Measurements from ENCODE around the gene MMAA. TPM values are rescaled to one million over a fixed set of nuclear protein-coding genes. Genes with fewer than 3 reads are reported as not detected.
"Not testable (repeated sequence)": the region's sequence is repeated elsewhere in the genome, so short reads cannot be mapped to it uniquely, and the experiment has no call there.

The MMAA gene
- total RNA-seq, 1 donor from 2014 or later: 7.7 TPM

DNA sequence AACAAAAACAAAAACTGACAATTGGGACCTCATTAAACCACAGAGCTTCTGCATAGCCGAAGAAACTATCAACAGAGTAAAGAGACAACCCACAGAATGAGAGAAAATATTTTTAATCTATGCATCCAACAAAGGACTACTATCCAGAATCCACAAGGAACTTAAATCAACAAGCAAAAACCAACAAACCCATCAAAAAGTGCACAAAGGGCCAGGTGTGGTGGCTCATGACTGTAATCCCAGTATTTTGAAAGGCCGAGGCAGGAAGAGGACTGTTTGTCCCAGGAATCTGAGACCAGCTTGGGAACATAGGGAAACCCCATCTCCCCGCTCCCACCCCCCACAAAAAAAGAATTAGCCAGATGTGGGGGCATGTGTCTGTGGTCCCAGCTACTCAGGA lies 71.4 kb downstream of the MMAA start:
- Mint-ChIP-seq H3K27ac (ENCODE audit: unreplicated experiment) (no peak overlapping the region), H3K36me3 (ENCODE audit: low read depth, unreplicated experiment) (no peaks in the 10 kb centered on the region), H3K4me1 (ENCODE audit: unreplicated experiment) (peaks cover 3% of the 10 kb centered on the region), H3K9me3 (ENCODE audit: unreplicated experiment) (peaks cover 5% of the 10 kb centered on the region), H3K4me3 (ENCODE audit: unreplicated experiment) (no peak overlapping the region), H3K27me3 (ENCODE audit: unreplicated experiment) (no peaks in the 10 kb centered on the region)
- DNase-seq (ENCODE audit: low spot score): no peak
- TF ChIP-seq, protein P1, sequence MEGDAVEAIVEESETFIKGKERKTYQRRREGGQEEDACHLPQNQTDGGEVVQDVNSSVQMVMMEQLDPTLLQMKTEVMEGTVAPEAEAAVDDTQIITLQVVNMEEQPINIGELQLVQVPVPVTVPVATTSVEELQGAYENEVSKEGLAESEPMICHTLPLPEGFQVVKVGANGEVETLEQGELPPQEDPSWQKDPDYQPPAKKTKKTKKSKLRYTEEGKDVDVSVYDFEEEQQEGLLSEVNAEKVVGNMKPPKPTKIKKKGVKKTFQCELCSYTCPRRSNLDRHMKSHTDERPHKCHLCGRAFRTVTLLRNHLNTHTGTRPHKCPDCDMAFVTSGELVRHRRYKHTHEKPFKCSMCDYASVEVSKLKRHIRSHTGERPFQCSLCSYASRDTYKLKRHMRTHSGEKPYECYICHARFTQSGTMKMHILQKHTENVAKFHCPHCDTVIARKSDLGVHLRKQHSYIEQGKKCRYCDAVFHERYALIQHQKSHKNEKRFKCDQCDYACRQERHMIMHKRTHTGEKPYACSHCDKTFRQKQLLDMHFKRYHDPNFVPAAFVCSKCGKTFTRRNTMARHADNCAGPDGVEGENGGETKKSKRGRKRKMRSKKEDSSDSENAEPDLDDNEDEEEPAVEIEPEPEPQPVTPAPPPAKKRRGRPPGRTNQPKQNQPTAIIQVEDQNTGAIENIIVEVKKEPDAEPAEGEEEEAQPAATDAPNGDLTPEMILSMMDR (IDR thresholded peaks at IDR 0.05; ENCODE audit: unreplicated experiment): no peak

DNA sequence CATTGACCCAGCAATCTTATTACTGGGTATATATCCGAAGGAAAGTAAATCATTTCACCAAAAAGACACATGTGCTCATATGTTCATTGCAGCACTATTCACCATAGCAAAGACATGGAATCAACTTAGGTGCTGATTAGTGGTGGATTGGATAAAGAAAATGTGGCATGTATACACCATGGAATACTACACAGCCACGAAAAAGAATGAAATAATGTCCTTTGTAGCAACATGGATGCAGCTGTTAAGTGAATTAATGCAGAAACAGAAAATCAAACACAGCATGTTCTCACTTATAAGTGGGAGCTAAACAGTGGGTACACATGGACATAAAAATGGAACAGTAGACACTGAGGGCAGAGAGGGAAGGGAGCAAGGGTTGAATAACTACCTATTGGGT lies 72.2 kb downstream of the MMAA start:
- H3K4me3 Mint-ChIP-seq (ENCODE audit: unreplicated experiment); H3K4me1 Mint-ChIP-seq (ENCODE audit: unreplicated experiment): not testable (repeated sequence)

DNA sequence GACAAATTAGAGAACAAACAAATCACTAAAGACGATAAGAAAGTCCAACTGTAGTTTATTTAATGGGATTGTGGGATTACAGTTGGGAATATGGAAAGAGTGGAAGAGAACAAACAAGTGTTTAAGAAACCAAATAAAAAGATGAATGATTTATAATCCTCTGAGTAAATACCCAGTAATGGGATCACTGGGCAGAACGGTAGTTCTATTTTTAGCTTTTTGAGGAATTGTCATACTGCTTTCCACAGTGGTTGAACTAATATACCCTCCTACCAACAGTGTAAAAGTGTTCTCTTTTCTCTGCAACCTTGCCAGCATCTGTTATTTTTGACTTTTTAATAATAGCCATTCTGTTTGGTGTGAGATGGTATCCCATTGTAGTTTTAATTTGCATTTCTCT lies 75.7 kb downstream of the MMAA start:
- H3K4me3 Mint-ChIP-seq (ENCODE audit: unreplicated experiment): no peak overlapping the region

More for the DNA sequence above, 72.2 kb downstream of the MMAA start:
- not testable (repeated sequence) for H3K36me3 Mint-ChIP-seq (ENCODE audit: low read depth, unreplicated experiment); H3K27me3 Mint-ChIP-seq (ENCODE audit: unreplicated experiment); H3K27ac Mint-ChIP-seq (ENCODE audit: unreplicated experiment); DNase-seq (ENCODE audit: low spot score); H3K9me3 Mint-ChIP-seq (ENCODE audit: unreplicated experiment)

DNA sequence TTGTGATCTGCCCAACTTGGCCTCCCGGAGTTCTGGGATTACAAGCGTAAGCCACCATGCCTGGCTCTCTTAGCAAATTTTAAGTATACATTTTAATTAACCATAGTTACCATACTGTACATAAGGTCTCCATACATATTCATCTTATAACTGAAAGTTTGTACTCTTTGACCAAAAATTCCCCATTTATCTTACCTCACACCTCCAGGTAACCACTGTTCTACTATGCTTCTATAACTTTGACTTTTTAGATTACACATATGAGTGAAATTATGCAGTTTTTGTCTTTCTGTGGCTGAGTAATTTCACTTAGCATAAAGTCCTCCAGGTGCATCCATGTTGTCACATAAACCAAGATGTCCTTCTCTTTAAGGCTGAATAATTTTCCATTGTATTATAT lies 78.1 kb downstream of the MMAA start:
- H3K27me3 Mint-ChIP-seq (ENCODE audit: unreplicated experiment): no peaks in the 10 kb centered on the region
- H3K4me3 Mint-ChIP-seq (ENCODE audit: unreplicated experiment): no peak overlapping the region
- H3K4me1 Mint-ChIP-seq (ENCODE audit: unreplicated experiment): no peaks in the 10 kb centered on the region
- TF ChIP-seq, protein P1 (IDR thresholded peaks at IDR 0.05; ENCODE audit: unreplicated experiment): no peak
- H3K36me3 Mint-ChIP-seq (ENCODE audit: low read depth, unreplicated experiment): no peaks in the 10 kb centered on the region
- no peak overlapping the region for H3K27ac Mint-ChIP-seq (ENCODE audit: unreplicated experiment)
- no peak for DNase-seq (ENCODE audit: low spot score)
- H3K9me3 Mint-ChIP-seq (ENCODE audit: unreplicated experiment): peaks cover 7% of the 10 kb centered on the region

More for the DNA sequence above, 75.7 kb downstream of the MMAA start:
- Mint-ChIP-seq H3K4me1 (ENCODE audit: unreplicated experiment) (no peaks in the 10 kb centered on the region), H3K36me3 (ENCODE audit: low read depth, unreplicated experiment) (no peaks in the 10 kb centered on the region), H3K27ac (ENCODE audit: unreplicated experiment) (no peak overlapping the region), H3K9me3 (ENCODE audit: unreplicated experiment) (peaks cover 7% of the 10 kb centered on the region), H3K27me3 (ENCODE audit: unreplicated experiment) (no peaks in the 10 kb centered on the region)
- TF ChIP-seq, protein P1 (IDR thresholded peaks at IDR 0.05; ENCODE audit: unreplicated experiment): no peak
- no peak for DNase-seq (ENCODE audit: low spot score)

DNA sequence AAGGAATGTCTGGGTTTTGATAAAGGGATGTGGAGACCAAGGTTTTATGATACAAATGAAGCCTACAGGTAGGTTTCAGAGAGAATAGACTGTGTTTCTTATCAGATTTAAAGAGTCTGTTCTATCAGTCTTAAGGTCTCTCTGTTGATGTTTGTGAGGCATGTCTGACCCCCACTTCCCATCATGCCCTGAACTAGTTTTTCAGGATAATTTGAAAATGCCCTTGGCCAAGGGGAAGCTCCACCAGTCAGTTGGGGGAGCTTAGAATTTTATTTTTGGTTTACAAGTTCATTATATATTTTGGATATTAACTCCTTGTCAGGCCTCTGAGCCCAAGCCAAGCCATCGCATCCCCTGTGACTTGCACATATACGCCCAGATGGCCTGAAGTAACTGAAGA lies 79.3 kb downstream of the MMAA start:
- H3K27me3 Mint-ChIP-seq (ENCODE audit: unreplicated experiment): peaks cover 4% of the 10 kb centered on the region
- H3K4me3 Mint-ChIP-seq (ENCODE audit: unreplicated experiment): no peak overlapping the region
- TF ChIP-seq, protein P1 (IDR thresholded peaks at IDR 0.05; ENCODE audit: unreplicated experiment): no peak
- no peak for DNase-seq (ENCODE audit: low spot score)
- peaks cover 7% of the 10 kb centered on the region for H3K9me3 Mint-ChIP-seq (ENCODE audit: unreplicated experiment)
- no peaks in the 10 kb centered on the region for H3K36me3 Mint-ChIP-seq (ENCODE audit: low read depth, unreplicated experiment)
- peaks cover 4% of the 10 kb centered on the region for H3K4me1 Mint-ChIP-seq (ENCODE audit: unreplicated experiment)
- H3K27ac Mint-ChIP-seq (ENCODE audit: unreplicated experiment): no peak overlapping the region
